Body of pancreas (tissue), 4 donors: ENCODE measurements around the gene WNT9B.
"Not testable (repeated sequence)": the region's sequence is repeated elsewhere in the genome, so short reads cannot be mapped to it uniquely, and the experiment has no call there.

ENCODE experiments used
- POLR2A ChIP-seq, 3 donors: fragments of 450-650 bp; IDR thresholded peaks; one replicate each; pipeline ENCODE4 v1.6.1; 2016; ENCODE audit warnings: antibody characterized with exemption in 3 of 3, mild to moderate bottlenecking in 2 of 3
- TF ChIP-seq, protein P1 (sequence below), 7 experiments: fragments of 450-650 bp in 4 of 7; fragments of 200-600 bp in 3 of 7; sonication (generic) in 3 of 7; IDR thresholded peaks; one replicate each; pipeline ENCODE4 v1.5.1; 2016 to 2019; ENCODE audit warnings: antibody characterized with exemption in 7 of 7

DNA sequence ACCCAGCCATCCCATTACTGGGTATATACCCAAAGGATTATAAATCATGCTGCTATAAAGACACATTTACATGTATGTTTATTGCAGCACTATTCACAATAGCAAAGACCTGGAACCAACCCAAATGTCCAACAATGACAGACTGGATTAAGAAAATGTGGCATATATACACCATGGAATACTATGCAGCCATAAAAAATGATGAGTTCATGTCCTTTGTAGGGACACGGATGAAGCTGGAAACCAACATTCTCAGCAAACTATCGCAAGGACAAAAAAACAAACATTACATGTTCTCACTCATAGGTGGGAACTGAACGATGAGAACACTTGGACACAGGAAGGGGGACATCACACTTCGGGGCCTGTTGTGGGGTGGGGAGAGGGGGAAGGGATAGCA lies 70.6 kb downstream of the WNT9B start:
- TF ChIP-seq, protein P1, sequence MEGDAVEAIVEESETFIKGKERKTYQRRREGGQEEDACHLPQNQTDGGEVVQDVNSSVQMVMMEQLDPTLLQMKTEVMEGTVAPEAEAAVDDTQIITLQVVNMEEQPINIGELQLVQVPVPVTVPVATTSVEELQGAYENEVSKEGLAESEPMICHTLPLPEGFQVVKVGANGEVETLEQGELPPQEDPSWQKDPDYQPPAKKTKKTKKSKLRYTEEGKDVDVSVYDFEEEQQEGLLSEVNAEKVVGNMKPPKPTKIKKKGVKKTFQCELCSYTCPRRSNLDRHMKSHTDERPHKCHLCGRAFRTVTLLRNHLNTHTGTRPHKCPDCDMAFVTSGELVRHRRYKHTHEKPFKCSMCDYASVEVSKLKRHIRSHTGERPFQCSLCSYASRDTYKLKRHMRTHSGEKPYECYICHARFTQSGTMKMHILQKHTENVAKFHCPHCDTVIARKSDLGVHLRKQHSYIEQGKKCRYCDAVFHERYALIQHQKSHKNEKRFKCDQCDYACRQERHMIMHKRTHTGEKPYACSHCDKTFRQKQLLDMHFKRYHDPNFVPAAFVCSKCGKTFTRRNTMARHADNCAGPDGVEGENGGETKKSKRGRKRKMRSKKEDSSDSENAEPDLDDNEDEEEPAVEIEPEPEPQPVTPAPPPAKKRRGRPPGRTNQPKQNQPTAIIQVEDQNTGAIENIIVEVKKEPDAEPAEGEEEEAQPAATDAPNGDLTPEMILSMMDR (IDR thresholded peaks at IDR 0.05) = not testable (repeated sequence)
- not testable (repeated sequence) for TF ChIP-seq POLR2A (IDR thresholded peaks at IDR 0.05)
